Stimulated activated CD4-positive, alpha-beta T cell treated with anti-CD3 and anti-CD28 coated beads, Interleukin-15, amount 100 ng/mL, for 24 hours (primary cell): Measurements from ENCODE around the gene MAP3K21.
A peak's percentile ranks its signal among the peaks of the same experiment; 100 is the strongest.

Source experiments
- DNase-seq: peaks from one replicate; pipeline ENCODE4 v3.0.0-alpha.2; 2020

The MAP3K21 gene

DNA sequence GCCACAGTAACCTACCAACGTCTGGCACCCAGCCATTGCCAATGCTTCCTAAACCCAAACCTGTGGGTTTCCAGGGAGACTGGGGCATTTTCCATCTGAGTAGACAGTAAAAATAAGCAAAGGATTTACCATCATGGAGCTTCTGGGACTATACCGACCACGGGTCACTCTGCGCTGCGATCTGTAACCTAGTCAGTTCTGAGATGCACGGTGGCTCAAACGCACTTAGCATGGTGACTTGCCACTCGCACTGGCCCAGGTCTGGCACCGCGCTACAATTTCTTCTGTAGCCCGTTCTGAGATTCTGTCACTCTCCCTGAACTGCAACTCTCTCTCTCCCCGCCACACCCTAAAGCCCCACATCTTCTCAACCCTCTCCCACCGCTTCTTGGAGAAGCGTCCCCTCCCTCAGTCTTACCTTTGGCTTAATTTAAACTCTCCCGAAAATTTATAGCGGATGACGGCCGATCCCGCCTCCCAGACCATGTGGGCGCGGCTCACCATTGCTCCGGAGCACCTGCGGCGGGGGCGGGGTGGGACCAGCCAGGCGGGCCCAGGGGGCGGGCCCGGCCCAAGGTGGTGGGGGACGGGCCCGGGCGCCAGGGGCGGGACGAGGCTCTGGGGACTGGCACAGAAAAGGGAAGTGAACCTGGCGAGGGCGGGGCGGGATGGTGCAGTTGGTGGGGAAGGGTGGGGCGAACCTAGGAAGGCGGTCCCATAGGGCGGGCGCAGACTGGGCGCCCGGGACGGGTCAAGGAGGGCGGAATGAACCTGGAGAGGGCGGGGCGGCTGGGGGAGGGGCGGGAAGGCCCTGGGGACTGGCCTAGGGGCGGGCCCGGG, 493 bp upstream of the MAP3K21 start:
- peak; percentile 93 for DNase-seq

DNA sequence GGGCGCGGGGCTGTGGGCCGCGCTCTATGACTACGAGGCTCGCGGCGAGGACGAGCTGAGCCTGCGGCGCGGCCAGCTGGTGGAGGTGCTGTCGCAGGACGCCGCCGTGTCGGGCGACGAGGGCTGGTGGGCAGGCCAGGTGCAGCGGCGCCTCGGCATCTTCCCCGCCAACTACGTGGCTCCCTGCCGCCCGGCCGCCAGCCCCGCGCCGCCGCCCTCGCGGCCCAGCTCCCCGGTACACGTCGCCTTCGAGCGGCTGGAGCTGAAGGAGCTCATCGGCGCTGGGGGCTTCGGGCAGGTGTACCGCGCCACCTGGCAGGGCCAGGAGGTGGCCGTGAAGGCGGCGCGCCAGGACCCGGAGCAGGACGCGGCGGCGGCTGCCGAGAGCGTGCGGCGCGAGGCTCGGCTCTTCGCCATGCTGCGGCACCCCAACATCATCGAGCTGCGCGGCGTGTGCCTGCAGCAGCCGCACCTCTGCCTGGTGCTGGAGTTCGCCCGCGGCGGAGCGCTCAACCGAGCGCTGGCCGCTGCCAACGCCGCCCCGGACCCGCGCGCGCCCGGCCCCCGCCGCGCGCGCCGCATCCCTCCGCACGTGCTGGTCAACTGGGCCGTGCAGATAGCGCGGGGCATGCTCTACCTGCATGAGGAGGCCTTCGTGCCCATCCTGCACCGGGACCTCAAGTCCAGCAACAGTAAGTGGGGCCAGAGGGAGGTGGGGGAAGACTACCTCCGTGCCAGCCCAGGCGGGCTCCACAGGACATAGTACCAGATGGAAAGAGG, 808 bp downstream of the MAP3K21 start:
- DNase-seq = peak; percentile 43

DNA sequence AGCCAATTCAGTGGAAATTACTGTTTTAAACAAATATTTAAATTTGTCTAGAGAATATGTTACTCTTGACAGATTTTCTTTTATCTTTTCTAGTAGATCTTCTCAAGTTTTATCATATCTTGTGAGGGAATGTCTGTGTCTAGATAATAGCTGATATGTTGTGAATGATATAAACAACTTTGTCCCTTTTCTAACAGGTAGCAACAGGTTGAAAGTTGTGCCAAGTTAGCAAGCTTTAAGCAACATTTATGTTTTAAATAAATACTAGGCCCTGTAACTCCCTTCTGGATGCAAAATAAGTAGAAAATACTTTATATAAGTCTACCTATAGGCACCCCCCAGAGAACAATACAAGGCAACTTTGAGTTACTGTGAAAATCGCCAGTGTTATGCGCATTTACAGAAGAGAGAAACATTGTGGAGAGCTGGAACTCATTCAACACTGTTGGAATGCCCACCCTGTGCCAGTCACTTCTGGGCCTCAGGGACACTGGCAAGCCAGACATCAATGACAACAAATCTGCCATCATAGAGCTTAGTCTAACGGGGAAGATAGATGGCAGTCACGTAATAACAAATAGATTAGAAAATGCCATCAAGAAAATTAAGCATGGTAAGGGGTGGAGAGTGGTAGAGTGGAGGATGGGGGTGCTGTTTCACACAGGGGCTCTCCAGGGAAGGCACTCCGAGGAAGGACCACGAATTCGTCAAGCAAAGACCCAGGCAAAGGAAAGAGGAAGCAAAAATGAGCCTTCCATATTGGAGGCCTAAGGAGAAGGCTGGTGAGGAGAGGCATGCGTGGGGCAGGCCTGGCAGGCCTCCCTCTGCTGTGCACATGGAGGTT, 4.4 kb downstream of the MAP3K21 start:
- DNase-seq = no peak

DNA sequence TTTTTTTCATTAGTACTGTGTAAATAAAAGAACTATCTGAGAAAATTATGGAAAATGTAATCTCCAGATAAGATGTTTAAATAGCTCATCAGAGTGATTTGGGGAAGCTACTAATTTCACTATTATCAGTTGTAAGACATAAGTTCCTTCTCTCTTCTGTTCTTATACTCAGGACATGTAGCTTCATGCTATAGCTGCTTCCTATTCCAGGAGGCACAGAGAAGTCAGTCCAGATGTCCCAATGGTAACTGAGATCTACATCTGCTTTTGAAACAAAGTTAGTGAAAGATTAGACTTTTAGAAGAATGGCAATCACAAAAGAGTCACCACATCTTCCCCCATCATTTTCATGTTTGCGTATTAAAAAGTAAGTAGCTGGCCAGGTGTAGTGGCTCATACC, 5.6 kb downstream of the MAP3K21 start:
- DNase-seq = no peak

DNA sequence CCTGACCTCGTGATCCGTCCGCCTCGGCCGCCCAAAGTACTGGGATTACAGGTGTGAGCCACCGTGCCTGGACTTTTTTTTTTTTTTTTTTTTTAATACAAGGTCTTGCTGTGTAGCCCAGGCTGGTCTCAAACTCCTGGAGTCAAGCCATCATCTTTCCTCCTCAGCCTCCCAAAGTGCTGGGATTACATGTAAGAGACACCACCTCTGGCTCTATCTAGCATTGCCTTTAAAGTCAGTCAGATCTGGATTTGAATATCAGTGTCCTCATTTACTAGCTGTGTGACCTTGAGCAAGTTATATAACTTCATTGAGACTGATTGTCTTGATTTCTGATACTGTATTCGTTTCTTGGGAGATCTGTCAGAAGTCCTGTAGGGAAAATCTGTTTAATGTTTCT, 6.6 kb downstream of the MAP3K21 start:
- DNase-seq = no peak

DNA sequence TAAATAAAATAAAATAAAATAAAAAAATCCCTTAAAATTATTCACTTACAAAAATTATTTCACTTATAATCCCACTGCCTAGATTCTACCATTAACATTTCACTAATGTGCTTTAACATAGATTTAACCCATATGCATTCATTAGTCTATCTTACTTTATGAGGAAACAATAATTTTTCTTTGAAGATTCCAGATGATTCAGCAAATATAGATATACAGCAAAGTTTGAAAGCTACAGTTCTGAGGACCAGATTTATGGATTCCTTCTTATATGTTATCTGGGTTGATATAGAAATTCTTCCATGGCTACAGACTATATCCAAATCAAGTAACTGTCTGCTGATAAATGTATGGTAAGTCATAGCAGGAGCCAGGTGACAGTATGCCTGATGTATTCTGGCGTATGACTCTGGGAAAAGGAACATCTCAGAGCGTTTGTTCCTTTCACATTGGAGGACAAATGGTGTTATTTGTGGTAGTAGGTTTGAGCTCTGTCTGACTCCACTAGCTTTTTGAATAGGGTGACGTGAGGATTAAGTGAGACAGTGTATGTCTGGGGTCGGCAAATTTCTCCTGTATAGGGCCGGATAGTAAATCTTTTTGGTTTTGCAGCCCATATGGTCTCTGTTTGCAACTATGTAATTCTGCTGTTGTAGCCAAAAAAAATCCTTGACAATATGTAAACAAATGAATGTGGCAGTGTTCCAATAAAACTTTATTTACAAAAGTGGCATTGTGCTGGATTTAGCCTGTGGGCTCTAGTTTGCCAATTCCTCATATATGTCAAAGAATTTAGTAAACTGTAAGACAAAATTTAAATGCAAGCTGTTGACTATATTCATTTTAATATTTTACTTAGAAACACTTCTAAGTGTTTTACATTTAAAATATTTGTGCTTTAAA, 9.3 kb downstream of the MAP3K21 start:
- no peak for DNase-seq

DNA sequence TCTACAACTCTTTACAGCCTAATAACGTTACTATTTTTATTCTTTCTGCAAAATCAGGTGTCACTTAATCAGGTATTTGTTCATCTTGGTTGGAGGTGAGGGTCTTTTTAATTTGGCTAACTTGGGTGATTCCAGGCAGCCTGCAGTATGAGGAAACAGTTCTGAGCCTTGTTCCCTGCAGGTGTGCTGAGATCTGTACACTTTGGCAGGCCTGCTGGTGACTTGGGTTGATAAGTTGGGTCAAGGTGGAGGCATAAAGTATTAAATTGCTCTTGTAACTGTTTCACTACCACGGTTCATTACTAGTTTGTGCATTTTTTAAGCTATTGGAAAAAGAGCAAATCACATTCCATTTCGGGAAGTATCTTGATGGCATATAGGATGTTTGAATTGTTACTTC, 10.0 kb downstream of the MAP3K21 start:
- DNase-seq = no peak

DNA sequence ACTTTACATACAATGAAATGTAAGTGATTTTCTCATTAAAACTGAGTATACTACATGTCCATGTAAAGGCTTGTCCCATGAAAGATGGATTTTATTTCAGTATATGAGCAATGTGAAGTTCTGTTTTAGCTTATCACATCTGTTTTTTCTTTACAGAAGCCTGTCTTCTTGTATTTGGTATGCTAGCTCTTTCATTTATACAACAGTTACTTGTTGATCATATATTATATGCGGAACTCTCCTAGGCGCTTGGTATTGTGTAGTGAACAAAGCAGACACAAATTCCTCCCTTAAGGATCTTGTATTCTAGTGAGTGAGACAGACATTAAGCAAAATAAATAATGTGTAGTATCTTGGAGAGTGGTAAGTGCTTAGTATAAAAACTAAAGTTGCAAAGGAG, 10.6 kb downstream of the MAP3K21 start:
- no peak for DNase-seq

DNA sequence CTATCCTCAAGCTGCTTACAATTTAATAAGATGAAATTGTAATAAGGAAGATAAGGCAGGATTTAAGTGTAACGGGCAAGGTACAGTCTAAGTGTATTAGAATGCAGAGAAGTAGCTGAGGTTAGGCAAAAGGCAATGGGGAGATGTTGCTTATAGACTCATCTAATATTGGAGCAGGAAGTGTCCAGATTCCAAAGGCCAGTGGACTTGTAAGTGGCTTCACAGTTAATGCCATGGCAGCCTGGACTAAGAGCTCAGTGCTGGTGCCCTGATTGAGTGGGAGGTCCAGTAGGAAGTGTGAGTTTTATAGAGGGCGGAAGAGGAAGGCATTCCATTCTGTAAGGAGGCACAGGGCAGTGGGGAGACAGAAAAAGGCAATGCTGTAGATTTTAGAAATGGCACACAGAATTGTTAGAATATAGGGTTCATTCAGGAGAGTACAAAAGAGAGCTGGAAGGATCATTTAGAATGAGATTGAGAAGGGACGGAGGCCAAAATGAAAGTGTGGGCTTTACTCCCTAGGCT, 12.6 kb downstream of the MAP3K21 start:
- no peak for DNase-seq

DNA sequence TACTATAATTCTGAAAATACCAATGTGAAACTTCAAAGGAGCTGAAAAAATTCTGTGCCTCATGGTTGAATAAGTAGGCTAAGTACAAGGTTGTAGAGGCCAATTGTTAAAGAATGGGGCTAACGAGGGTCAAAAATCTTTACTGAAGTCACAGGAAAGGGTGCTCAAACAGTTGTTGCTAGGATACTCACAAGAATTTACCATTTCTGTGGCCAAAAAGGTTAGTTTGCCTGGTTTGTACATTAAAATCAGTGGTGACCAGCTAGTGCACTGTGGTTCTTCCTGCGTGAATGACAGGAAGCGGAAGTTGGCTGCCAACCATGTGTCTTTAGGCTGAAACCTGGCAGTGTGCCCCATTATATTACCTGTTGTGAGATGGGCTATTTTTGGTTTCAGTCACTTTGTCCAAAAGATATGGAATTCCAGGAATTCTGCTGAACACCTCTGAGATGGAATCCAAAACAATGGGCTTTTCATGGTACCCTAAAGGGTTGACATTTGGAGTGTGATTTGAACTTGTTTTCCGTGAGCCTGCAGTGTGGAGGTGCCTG, 13.5 kb downstream of the MAP3K21 start:
- DNase-seq = no peak

DNA sequence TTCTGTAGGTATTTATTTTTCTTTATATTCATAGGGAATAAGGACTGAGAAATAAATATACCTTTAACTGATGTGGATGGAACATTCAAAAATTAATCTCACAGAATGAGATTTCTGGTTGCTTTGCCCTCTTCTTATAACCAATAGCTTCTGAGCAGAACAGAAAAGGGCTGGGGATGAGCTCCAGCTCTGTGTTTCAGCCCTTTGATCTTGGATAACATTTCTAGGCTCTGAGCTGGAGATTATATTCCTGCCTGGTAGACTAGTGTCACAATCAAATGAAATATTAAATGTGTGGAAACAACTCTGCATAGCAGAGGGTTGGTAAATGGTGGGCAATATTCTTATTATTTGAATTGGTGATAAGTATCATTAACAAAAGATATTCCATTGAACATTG, 14.6 kb downstream of the MAP3K21 start:
- DNase-seq = no peak

DNA sequence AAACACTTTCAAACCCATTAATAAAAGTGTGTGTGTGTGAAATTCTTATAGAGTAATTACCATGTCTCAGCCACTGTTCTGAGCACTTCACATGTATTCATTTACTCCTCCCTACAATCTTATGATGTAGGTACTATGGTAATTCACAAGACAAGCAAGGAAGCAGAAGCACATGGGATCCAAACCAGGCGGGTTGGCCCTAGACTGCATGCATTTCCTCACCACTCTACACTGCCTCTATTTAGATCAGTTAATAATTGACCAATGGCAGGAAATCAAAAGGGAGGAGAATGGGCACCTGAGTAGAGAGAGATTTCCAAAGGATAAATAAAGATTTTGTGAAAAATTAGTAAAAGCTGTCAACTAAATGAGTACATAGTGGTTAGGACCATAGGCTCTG, 15.7 kb downstream of the MAP3K21 start:
- no peak for DNase-seq

DNA sequence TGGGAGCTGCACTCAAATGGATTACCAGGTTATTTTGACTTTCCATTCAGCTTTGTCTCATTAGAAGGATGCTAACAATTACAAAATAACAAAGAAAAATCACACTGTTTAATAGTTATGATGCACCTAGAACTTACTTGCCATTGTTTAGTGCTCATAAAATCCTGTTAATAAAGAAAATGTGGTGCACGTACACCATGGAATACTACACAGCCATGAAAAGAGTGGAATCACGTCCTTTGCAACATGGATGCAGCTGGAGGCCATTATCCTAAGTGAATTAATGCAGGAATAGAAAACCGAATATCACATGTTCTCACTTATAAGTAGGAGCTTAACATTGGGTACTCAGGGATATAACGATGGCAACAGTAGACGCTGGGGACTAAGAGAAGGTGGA, 19.8 kb downstream of the MAP3K21 start:
- DNase-seq = no peak

DNA sequence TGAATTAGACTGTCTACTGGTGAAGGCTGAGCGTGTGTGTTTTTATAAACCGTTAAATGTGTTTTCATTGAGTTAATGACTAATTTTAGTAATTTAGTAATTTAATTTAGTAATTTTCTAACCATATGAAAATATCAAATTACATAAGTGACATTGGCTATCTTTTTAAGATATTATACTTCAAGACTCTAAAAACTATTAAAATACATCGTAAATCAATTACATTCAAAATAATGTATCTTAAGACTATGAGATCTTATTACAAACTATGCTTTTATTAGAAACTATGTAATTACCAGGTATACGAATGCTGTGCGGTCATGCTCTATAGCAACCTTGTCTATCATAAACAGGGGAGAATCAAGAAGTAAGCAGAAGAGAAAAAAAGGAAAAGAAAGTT, 21.6 kb downstream of the MAP3K21 start:
- no peak for DNase-seq

DNA sequence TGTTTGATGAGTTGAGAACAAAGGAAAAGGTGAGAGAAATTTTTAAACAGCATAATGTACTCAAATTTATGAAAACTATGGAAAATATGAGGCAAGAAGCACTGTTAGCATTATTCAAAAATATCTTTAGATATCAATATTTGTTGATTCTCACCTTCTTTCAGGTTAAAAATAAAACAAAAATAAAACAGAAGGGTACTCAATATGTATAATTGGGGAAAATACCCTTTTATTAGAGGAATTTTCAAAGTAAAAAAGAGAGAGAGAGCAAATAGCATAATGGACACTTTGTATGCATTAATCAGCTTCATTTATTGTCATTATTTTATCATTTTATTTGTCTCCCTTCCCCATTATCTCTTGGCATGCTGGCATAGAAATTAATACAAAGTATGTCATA, 27.5 kb downstream of the MAP3K21 start:
- no peak for DNase-seq

DNA sequence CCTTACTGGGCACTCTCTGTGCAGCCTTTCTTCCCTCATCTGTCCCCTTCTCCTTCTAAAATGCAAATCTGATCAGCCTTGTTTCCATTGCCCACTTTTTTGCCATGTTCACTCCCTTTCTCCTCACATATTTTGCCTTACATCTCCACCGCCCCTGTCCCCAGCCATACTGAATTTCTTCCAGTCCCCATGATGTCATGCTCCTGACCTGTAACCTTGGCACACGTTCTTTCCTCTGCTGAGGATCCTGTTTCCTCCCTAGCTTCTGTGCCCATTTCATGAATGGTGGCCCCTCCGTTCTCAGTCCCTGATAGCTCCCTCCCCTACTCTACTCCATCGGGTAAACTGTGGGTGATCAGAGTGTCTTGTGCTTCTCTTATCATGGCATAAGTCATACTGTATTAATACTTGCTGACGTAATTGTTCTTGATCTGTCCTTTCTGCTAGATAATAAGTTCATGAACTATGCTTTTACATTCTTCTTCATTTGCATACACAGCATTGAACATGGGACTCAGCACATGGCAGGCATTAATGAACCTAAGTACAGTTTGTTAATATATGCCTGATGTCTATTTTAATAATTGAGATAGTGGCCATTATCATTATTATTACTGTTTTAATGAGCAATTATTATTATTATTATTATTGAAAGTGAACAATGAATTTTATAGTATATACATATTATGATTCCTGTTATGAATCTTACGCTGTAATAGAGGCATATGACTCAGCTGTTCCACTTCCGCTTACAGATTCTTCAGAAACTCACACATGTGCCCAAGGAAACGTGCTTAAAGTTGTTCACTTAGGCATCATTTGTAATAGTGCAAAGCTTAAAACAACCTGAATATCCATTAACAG, 28.5 kb downstream of the MAP3K21 start:
- peak; percentile 25 for DNase-seq

DNA sequence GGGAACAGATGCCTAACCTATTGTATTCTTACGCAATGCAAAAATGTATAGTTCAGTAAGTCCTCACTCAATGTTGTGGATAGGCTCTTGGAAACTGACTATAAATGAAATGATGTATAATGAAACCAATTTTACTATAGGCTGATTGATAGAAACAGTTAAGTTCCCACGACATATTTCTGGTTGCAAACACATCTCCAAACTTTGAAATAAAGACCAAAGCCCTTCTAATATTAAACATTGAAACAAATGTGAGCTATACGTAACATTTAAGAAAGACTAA, 29.1 kb downstream of the MAP3K21 start:
- DNase-seq = no peak

DNA sequence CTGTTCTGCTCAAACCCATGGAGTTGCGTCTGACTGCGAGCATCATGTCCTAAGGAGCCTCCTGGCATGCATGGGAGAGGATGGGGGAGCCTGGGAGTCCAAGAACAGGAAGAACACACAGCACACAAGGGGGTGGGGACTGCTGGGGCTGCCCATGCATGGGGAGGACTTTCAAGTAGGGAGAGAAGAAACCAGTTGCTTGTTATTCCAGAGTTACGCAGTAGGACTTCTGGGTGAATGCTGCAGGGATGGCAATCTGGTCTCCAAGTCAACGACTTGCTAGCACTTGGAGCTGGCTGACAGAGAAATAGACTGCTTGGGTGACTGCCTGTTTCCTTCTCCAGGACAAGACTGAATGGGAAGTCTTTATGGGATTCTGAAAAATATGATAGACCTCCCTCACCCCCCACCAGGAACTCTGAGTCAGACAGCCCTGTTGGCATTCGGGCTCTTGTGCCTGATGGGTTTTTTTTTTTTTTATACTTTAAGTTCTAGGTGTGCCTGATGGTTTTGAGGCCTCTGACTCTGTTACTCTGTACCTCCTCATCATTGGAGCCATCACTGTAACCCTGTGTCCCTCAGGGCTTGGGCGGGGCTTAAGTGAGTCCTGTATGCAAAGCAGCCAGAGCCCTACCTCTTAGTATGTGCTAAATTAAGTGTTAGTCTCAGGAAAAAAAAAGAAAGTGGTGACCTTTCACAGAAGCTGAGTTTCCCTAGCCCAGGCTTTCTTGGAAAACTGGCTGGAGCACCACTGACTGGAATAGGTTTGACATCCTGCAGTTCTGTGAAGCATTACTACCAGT, 30.3 kb downstream of the MAP3K21 start:
- DNase-seq = peak; percentile 49

DNA sequence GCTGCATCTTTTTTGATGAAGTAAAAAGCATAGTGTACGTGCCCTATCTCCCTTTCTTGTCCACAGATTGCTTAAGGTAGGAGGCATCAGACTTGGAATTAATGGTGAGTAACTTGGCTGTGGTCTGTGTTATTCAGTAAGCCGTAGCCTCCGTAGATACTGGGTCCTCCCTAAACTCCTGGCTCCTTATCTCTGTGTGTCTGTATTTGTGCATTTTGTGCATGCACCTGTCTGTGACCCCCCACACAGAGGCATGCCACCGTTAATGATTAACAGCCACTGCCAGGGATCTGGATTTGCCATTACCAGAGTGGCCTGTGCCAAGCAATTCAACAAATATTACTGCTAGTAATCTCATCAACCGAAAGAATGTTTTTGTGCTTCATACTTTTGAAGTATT, 31.9 kb downstream of the MAP3K21 start:
- no peak for DNase-seq

DNA sequence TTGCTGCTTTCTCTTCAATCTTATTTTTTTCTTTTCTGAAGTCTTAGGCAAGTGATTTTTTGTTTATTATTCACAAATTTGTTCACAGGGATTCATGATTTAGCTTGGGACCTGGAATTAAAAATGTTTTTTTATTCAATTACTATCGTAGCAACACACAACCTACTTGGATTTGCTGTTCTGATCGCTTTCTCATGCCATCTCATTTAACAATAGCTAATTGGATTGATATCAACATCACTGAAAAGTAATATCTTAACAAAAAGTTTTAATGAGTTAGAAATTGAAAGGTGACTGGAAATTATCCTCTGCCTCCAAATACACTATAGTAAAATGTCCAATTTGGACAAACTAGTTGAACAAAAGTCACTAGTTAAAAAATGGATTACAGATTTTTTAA, 32.4 kb downstream of the MAP3K21 start:
- no peak for DNase-seq
